GM19463 (cell line): Measurements from ENCODE around the gene RGPD3.
"Not testable (repeated sequence)": the region's sequence is repeated elsewhere in the genome, so short reads cannot be mapped to it uniquely, and the experiment has no call there.

Experiments used
- ATAC-seq: cut with Tn5 transposase; IDR thresholded peaks from one replicate; pipeline ENCODE4 v1.9.1; 2021; ENCODE audit warnings: mild to moderate bottlenecking, moderate library complexity; ENCODE audit not compliant: unreplicated experiment

Gene RGPD3

DNA sequence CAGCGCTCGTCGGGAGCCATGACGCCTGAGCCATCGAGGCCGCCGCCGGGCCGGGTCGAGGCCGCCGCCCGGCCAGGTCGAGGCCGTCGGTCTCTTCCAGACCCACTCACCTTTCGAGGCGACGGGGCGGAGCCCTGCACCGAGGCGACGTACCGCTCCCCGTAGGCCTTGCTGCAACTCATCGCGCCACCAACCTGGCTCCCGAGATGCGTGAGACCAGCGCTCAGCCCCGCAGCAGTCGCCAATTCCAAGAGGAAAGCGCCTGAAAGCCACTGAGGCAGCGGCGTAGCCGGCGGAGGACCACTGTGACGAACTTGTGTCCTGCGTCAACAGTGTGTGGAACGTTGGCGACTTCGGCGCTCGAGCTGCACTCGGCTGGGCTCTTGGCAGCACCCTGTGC is at the start of gene RGPD3:
Gene RGPD3, minus strand, starts transcription at position 307 of the 400 bp plus-strand sequence. Its CDS starts 125 bp downstream, at position 182.
- ATAC-seq = not testable (repeated sequence)

GRCh38 chr2:106517329-106517728 is 49.1 kb upstream of the RGPD3 start:
- no peak for ATAC-seq

- no peak for ATAC-seq
Measured at GRCh38 chr2:106516864-106517263, 48.7 kb upstream of the RGPD3 start.

- no peak for ATAC-seq
Measured at GRCh38 chr2:106516436-106516835, 48.2 kb upstream of the RGPD3 start.

- not testable (repeated sequence) for ATAC-seq
Measured at GRCh38 chr2:106514827-106515226, 46.6 kb upstream of the RGPD3 start.

DNA sequence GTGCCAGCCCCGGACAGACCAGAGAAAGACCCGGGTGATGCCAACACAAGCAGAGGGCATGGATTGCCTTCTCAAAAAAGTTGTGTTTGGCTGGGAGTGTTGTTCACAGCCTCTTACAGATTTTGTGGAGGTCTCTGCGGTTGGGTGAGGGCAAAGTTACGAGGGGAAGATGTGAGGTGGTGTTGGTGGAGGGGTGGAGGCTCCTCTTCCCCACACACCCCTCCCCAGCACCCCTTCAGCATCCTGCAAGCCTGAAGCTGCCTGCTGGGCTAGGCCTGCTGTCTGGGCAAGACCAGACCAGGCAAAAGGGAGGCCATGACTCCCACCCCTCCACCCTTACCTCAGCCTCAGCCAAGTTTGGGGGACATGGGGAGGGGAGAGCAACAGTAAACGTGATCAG is 45.2 kb upstream of the RGPD3 start:
- ATAC-seq = not testable (repeated sequence)

DNA sequence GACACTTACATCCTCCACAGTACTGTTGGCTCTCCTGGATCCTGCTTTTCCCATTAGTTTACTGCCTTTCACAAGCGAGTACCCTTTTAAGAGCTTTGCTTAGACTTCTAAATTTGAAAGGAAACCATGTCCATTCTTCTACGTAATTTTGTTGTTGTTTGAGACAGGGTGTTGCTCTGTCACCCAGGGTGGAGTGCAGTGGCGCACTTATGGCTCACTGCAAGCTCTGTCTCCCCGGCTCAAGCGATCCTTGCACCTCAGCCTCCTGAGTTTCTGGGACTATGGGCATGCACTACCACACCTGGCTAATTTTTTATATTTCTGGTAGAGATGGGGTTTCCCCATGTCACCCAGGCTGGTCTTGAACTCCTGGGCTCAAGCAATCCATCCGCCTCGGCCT is 43.7 kb upstream of the RGPD3 start:
- not testable (repeated sequence) for ATAC-seq

- ATAC-seq = not testable (repeated sequence)
Measured at GRCh38 chr2:106511476-106511901, 43.3 kb upstream of the RGPD3 start.

- ATAC-seq = not testable (repeated sequence)
Measured at GRCh38 chr2:106510791-106511190, 42.6 kb upstream of the RGPD3 start.

GRCh38 chr2:106509374-106509770 is 41.2 kb upstream of the RGPD3 start:
- not testable (repeated sequence) for ATAC-seq

DNA sequence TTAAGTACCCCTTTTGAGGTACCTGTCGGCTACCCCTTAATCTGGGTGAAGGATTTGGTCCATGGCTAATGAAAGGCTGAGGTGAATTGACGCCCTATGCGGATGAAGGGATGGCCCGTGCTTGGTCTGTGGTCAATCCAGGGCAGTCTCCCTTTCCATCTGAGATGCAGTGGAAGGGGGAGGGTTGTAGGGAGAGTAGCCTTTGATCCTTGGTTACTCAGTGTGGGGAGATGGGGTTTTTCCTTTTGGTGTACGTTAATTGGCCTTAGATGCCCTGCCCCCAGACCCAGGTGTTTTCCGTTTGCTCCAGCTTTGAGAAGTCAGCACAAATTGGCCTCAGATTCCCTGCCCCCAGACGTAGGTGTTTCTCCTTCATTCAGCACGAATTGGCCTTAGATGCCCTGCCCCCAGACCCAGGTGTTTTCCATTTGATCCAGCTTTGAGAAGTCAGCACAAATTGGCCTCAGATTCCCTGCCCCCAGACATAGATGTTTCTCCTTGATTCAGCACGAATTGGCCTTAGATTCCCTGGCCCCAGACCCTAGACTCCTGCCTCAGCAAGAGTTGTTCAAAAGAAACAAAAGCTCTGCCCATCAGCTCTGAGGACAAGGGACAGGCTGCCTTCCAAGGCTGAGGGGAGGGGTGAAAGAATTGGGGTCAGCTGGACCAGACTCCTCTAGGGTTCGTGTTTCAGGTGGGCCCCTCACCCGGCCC is 40.6 kb upstream of the RGPD3 start:
- not testable (repeated sequence) for ATAC-seq

GRCh38 chr2:106506002-106506687 is 37.9 kb upstream of the RGPD3 start:
- not testable (repeated sequence) for ATAC-seq

DNA sequence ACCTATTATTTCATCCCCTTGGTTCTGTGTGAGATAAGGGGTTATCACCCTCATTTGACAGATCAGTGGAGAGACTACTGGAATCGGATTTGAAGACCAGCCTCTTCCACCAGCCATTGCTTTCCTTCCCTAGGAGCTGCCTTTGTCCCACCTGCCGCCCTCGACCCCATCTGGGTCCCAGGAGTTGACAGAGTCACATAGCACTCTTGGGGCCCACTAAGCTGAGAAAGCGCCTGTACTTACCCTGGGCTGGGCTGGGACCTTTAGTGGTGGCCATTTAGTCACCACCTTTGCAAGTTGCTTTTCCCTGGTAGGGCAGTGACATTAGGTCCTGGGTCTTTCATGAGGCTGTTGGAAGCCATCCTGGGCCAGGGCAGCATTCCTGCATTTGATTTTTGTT is 36.6 kb upstream of the RGPD3 start:
- ATAC-seq = not testable (repeated sequence)

GRCh38 chr2:106504192-106504591 is 36.0 kb upstream of the RGPD3 start:
- not testable (repeated sequence) for ATAC-seq

GRCh38 chr2:106502351-106502750 is 34.1 kb upstream of the RGPD3 start:
- not testable (repeated sequence) for ATAC-seq

DNA sequence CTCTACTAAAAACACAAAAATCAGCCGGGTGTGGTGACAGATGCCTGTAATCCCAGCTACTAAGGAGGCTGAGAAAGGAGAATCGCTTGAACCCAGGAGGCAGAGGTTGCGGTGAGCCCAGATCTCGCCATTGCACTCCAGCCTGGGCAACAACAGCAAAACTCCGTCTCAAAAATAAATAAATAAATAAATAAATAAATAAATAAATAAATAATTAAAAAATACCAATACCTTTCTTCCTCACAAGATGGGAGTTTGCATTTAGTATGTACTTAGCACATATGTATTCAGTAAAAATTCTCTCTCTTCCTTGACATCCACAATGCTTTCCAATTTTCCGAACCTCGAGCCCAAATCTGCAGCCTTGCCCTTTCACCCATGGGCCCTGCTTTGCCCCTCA is 32.1 kb upstream of the RGPD3 start:
- not testable (repeated sequence) for ATAC-seq

DNA sequence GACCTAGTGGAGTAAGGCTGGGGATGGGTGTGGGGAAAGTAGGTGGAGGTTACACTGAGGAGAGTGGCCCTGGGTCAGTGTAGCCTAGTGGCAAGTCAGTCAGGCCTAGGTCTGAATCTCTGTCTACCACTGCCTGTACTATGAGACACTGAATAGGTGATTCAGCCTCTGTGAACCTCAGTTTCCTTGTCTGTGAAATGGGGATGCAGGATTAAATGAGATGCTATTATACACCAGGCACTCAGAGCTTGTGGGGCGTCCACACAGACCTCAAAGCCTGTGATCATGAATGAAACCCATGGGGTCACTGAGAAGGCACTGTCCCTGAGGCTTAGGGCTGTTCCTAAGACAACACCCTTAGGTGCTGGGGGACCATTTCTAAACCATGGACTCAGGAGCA is 30.3 kb upstream of the RGPD3 start:
- ATAC-seq = not testable (repeated sequence)

DNA sequence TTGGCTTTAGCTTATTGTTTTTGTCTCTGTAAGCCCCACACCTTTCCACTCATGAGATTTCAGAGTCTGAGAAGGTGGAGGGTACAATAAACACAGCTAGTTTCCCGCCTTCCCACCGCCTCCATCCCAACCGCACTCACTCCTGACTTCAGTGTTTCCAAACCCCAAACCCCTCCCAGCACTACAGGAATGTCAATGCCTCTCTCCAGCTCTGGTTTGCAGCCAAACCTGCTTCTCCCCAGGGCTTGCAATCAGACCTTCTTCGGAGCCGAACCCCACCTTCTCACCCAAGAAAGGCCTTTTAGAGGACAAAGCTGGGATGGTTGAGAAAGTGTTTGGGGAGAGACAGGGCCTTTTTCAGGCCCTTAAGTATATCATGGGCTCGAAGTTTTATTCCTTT is 24.7 kb upstream of the RGPD3 start:
- not testable (repeated sequence) for ATAC-seq

DNA sequence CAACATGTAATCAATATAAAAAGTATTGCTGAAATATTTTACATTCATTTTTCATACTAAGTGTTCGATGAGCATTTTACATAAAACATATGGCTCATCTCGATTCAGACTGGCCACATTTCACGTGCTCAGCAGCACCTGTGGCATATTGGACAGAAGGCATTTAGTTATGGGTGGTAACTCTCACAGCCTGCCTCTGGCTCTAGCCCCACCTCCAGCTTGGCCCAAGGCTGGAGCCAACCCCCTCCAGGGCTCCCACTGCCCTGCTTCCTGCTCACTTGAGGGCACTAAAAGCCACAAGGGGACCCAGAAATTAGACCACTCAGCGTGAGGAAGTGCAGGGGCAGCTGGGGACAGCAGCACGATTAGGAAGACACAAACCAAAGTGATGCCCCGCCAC is 24.2 kb upstream of the RGPD3 start:
- not testable (repeated sequence) for ATAC-seq

- not testable (repeated sequence) for ATAC-seq
Measured at GRCh38 chr2:106489701-106490100, 21.5 kb upstream of the RGPD3 start.

DNA sequence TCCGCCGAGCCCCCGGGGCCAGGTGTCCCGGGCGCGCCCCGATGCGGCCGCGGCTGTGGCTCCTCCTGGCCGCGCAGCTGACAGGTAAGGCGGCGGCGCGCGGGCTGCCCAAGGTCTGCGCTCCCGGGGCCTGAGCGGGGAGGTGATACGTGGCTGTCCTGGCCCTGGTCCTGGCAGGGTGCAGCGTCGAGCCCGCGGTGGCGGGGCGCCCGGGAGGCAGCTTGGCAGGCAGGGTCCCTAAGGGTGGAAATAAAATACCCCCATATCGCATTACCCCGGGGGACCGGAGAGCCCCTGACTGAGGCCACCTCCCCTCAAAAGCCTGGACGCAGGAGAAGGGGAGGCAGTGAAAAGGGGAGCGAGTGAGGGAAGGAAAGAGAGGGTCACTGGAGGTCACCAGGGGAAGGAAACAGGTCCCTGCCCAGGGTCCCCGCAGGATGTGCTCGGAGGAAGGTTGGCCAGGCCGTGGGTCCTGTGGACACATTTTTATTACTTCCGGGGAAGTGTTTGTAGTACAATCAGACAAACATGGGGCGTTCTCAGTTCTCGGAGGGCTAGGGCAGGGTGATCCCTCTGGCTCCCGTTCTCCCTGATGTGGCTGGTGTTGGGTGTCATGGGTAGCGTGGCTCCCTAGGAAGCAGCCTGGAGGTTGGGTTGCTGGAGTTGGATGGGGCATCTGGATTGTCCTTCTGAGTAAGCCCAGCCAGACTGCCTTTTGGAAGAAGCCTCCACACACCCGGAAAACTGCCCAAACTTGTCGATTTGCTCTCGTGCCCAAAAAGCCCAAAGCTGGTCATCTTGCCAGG is 19.4 kb upstream of the RGPD3 start:
- not testable (repeated sequence) for ATAC-seq
